Astrocyte (in vitro differentiated cells and primary cell): Measurements from ENCODE around the gene WTIP. TPM values are rescaled to one million over a fixed set of nuclear protein-coding genes. Genes with fewer than 3 reads are reported as not detected.

ENCODE experiments used
- DNase-seq: peaks from one replicate; pipeline ENCODE4 v3.0.0-alpha.2; 2010; ENCODE audit warnings: low read depth
- FAIRE-seq: peaks from 2 replicates; lab custom pipeline; 2011; peaks lifted over from hg19 to GRCh38; lab: Jason Lieb, UNC
- H2AFZ ChIP-seq: 2 replicates; pipeline ENCODE4 v1.6.0; 2012; ENCODE audit warnings: low read depth, low read length, inconsistent platforms
- H3K27ac ChIP-seq: 2 replicates; pipeline ENCODE4 v1.5.1; 2011; ENCODE audit warnings: low read depth, low read length, inconsistent platforms
- H3K27me3 ChIP-seq: 2 replicates; pipeline ENCODE4 v1.6.0; 2011; ENCODE audit warnings: low read length, inconsistent platforms; ENCODE audit not compliant: insufficient read depth
- H3K36me3 ChIP-seq: 2 replicates; pipeline ENCODE4 v1.5.1; 2011; ENCODE audit warnings: low read length, inconsistent platforms; ENCODE audit not compliant: insufficient read depth
- H3K4me1 ChIP-seq: 2 replicates; pipeline ENCODE4 v1.5.1; 2011; ENCODE audit warnings: low read length, inconsistent platforms; ENCODE audit not compliant: insufficient read depth
- H3K4me2 ChIP-seq: 2 replicates; pipeline ENCODE4 v1.6.0; 2012; ENCODE audit warnings: low read length, inconsistent platforms
- H3K4me3 ChIP-seq: 2 replicates; pipeline ENCODE4 v1.5.1; 2011; ENCODE audit warnings: low read depth, mild to moderate bottlenecking, low read length, inconsistent platforms; ENCODE audit not compliant: insufficient read depth
- H3K79me2 ChIP-seq: 2 replicates; pipeline ENCODE4 v1.6.0; 2012; ENCODE audit warnings: mild to moderate bottlenecking, low read length, inconsistent platforms; ENCODE audit not compliant: insufficient read depth
- H3K9ac ChIP-seq: 2 replicates; pipeline ENCODE4 v1.6.0; 2012; ENCODE audit warnings: mild to moderate bottlenecking, low read length, inconsistent platforms
- H3K9me3 ChIP-seq: 2 replicates; pipeline ENCODE4 v1.5.1; 2012; ENCODE audit warnings: low read depth, mild to moderate bottlenecking, low read length, inconsistent platforms; ENCODE audit not compliant: insufficient read depth
- H4K20me1 ChIP-seq: 2 replicates; pipeline ENCODE4 v1.6.0; 2012; ENCODE audit warnings: low read length, inconsistent platforms; ENCODE audit not compliant: insufficient read depth
- H3K27ac Mint-ChIP-seq: one replicate; pipeline ENCODE4 v1.8.0; 2021; ENCODE audit warnings: mild to moderate bottlenecking, mixed read lengths; ENCODE audit not compliant: unreplicated experiment
- H3K27me3 Mint-ChIP-seq: one replicate; pipeline ENCODE4 v1.8.0; 2021; ENCODE audit warnings: low read depth, mixed read lengths; ENCODE audit not compliant: unreplicated experiment
- H3K36me3 Mint-ChIP-seq: one replicate; pipeline ENCODE4 v1.8.0; 2021; ENCODE audit warnings: low read depth, mixed read lengths; ENCODE audit not compliant: unreplicated experiment
- H3K4me1 Mint-ChIP-seq: one replicate; pipeline ENCODE4 v1.8.0; 2021; ENCODE audit warnings: low read depth, mixed read lengths; ENCODE audit not compliant: unreplicated experiment
- H3K4me3 Mint-ChIP-seq: one replicate; pipeline ENCODE4 v1.8.0; 2021; ENCODE audit warnings: mild to moderate bottlenecking, moderate library complexity, mixed read lengths; ENCODE audit not compliant: unreplicated experiment
- H3K9me3 Mint-ChIP-seq: one replicate; pipeline ENCODE4 v1.8.0; 2021; ENCODE audit warnings: mild to moderate bottlenecking, mixed read lengths; ENCODE audit not compliant: unreplicated experiment
- EZH2 ChIP-seq: IDR thresholded peaks from 2 replicates; pipeline ENCODE4 v1.6.1; 2012; ENCODE audit warnings: mild to moderate bottlenecking, low read length, inconsistent platforms; ENCODE audit not compliant: insufficient read depth
- total RNA-seq: library from RNA; stranded (reverse); gene quantifications from 2 replicates; pipeline ENCODE4 v1.2.1, GENCODE V29; 2021
- TF ChIP-seq, protein P1 (sequence below): IDR thresholded peaks from 2 replicates; pipeline ENCODE4 v1.5.1; 2011; ENCODE audit warnings: low read depth, mild to moderate bottlenecking, inconsistent platforms, low read length, moderate library complexity; ENCODE audit not compliant: insufficient read depth

WTIP gene
- total RNA-seq, 1 donor from 2014 or later = 32.5 TPM

DNA sequence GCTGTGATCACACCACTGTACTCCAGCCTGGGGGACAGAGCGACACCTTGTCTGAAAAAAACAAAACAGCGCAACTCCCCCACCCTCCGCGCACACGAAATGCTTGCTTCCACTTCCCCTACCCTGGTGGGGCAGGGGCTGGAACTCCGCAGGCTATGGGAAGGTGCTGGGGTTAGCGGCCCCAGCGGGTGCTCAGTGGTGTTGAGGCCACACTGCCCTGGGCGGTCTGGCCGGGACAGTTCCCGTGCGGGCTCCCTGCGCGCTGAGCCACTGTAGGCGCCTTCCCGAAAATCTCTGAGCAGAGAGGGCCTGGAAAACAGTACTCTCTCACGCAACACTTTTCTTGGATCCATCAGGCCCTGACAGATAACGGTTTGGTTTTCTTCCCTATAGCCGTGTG lies 1.1 kb upstream of the WTIP start:
- H3K9me3 ChIP-seq = no peaks in the 10 kb centered on the region
- H3K4me3 ChIP-seq = no peak overlapping the region
- no peak for DNase-seq
- peaks cover 30% of the 10 kb centered on the region for H4K20me1 ChIP-seq
- peak overlapping the region; percentile 91 for H3K4me2 ChIP-seq
- no peak for FAIRE-seq
- H3K27me3 Mint-ChIP-seq = no peaks in the 10 kb centered on the region
- peaks cover 30% of the 10 kb centered on the region for H3K79me2 ChIP-seq
- H3K9me3 Mint-ChIP-seq = no peaks in the 10 kb centered on the region
- H3K27me3 ChIP-seq = no peaks in the 10 kb centered on the region
- peaks cover 18% of the 10 kb centered on the region for H3K4me1 ChIP-seq
- no peak for TF ChIP-seq EZH2
- TF ChIP-seq, protein P1, sequence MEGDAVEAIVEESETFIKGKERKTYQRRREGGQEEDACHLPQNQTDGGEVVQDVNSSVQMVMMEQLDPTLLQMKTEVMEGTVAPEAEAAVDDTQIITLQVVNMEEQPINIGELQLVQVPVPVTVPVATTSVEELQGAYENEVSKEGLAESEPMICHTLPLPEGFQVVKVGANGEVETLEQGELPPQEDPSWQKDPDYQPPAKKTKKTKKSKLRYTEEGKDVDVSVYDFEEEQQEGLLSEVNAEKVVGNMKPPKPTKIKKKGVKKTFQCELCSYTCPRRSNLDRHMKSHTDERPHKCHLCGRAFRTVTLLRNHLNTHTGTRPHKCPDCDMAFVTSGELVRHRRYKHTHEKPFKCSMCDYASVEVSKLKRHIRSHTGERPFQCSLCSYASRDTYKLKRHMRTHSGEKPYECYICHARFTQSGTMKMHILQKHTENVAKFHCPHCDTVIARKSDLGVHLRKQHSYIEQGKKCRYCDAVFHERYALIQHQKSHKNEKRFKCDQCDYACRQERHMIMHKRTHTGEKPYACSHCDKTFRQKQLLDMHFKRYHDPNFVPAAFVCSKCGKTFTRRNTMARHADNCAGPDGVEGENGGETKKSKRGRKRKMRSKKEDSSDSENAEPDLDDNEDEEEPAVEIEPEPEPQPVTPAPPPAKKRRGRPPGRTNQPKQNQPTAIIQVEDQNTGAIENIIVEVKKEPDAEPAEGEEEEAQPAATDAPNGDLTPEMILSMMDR = no peak
- H3K36me3 Mint-ChIP-seq = peaks cover 2% of the 10 kb centered on the region
- peak overlapping the region; percentile 80 for H3K9ac ChIP-seq
- H3K27ac ChIP-seq = no peak overlapping the region
- peak overlapping the region; percentile 27 for H3K4me3 Mint-ChIP-seq
- peaks cover 4% of the 10 kb centered on the region for H3K4me1 Mint-ChIP-seq
- no peak overlapping the region for H3K27ac Mint-ChIP-seq
- H2AFZ ChIP-seq = peak overlapping the region; percentile 51
- H3K36me3 ChIP-seq = no peaks in the 10 kb centered on the region

GRCh38 chr19:34481861-34482379 lies 362 bp downstream of the WTIP start:
- Histone ChIP-seq H3K27ac (peak overlapping the region; percentile 42), H4K20me1 (peaks cover 42% of the 10 kb centered on the region), H3K79me2 (peaks cover 44% of the 10 kb centered on the region), H3K4me1 (peaks cover 14% of the 10 kb centered on the region), H3K27me3 (no peaks in the 10 kb centered on the region), H3K9ac (peak overlapping the region; percentile 80), H2AFZ (no peak overlapping the region), H3K36me3 (no peaks in the 10 kb centered on the region), H3K4me3 (peak overlapping the region; percentile 71), H3K9me3 (no peaks in the 10 kb centered on the region), H3K4me2 (peak overlapping the region; percentile 91)
- H3K27ac Mint-ChIP-seq = no peak overlapping the region
- FAIRE-seq (no peak), DNase-seq (no peak)
- peaks cover 8% of the 10 kb centered on the region for H3K4me1 Mint-ChIP-seq
- peaks cover 4% of the 10 kb centered on the region for H3K36me3 Mint-ChIP-seq
- TF ChIP-seq, protein P1 = no peak
- no peak for TF ChIP-seq EZH2
- H3K4me3 Mint-ChIP-seq = no peak overlapping the region
- no peaks in the 10 kb centered on the region for H3K9me3 Mint-ChIP-seq
- no peaks in the 10 kb centered on the region for H3K27me3 Mint-ChIP-seq
